Midbrain (tissue), 1 donor: ENCODE data around the gene NTN3.
"Not testable (repeated sequence)": the region's sequence is repeated elsewhere in the genome, so short reads cannot be mapped to it uniquely, and the experiment has no call there.

Source experiments
- DNase-seq: peaks from one replicate; lab custom pipeline; 2025; lab: John Stamatoyannopoulos, UW

NTN3 gene

GRCh38 chr16:2479996-2480395, 8.9 kb downstream of the NTN3 start:
- not testable (repeated sequence) for DNase-seq

- no peak for DNase-seq
Observed at GRCh38 chr16:2480948-2481347, 9.9 kb downstream of the NTN3 start.

DNA sequence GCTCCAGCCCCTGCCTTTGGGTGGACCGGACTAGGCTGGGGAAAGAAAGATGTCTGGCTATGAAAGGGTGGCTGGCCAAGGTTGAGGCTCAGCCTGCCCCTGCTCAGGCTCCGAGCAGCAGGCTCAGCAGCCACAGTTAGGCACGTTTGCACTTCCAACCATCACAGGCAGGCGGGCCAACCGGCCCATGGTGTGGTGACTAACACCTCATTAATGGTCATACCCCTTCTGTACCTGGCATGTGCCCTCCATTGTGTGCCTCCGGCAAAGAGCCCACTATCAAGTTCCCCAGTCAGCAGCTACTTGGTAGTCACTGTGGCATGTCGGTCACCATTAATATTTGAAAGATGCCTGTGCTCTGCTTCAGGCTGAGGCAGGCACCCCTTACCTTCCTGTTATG, 10.6 kb downstream of the NTN3 start:
- no peak for DNase-seq

- no peak for DNase-seq
Observed at GRCh38 chr16:2482249-2482648, 11.2 kb downstream of the NTN3 start.

GRCh38 chr16:2482708-2483534, 11.8 kb downstream of the NTN3 start:
- DNase-seq = peak; percentile 66

DNA sequence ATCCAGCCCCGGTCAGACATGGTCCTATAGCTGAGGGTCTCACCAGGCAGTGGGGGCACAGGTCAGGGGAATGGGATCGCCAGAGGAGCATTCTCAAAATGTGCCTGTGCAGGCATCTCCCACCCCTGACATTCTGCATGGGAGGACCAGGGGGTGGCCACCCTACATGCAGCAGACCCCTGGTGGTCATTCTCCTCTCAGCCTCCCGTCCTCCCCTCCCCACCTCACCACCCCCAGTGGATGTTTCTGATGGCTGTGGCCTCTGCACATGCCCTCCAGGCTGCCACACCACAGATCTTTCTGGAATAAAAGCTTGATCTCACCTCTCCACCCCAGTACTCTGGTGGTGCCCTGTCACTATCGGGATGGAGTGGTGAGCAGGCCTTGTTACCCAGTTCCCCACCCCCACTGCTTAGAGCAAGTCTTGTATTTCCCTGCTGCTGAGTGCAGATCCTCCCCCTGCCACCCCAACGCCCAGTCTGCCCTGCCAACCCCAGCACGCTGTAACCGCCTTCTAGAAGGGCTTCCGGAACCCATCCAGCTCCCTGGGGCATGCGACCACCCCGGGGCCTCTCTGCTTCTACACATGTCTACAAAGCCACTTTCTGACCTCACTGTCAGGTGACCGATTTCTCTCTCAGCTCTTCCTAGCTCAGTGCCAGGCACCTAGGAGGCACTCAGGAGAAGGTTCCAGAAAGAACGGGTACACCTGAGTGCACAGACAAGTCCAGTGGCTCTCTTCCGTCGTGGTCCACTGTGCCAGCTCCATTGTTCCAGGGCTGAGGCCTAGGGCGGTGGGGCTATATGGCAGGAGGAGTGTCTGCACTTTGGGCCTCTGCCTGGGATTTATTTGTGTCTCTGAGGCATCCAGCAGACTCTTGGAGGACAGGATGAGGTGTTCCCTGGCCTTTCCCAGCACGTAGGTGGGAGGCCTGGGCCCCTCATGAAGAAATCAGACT, 13.1 kb downstream of the NTN3 start:
- DNase-seq = no peak

GRCh38 chr16:2484898-2485508, 13.9 kb downstream of the NTN3 start:
- no peak for DNase-seq

DNA sequence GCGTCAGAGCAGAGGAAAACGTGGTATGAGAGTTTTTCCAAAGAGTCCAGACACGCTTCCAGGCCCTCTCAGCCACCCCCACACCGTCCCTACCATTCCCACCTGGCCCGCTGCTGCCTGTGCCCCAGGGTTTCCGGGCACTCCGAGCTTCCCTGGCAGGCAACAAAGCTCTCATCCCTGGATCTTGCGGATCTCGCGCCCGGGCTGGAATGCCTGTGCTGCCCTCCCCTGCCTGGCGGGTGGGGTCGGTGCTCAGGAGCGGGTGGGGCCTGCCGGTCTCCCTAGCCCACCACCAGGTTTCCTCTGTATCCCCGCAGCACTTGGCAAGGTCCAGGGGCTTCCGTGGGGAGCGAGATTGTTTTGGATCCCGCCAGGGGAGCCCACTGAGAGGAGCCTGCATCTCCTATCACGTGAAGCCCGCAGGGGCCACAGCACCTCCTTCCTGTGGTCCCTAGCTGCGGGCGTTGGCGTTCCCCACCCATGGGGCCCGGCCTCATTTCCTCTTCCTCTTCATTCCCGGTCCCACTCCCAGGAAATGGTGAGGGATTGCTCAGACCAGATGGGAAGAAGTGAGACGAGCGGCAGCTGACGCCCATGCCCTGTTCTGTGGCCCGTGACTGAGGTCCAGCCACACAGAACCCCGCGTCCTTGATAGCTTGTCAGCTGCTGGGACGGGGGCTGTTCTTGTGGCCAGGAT, 14.9 kb downstream of the NTN3 start:
- no peak for DNase-seq

GRCh38 chr16:2486645-2487516, 15.8 kb downstream of the NTN3 start:
- DNase-seq = peak; percentile 34

- DNase-seq = no peak
Observed at GRCh38 chr16:2487517-2487842, 16.4 kb downstream of the NTN3 start.

DNA sequence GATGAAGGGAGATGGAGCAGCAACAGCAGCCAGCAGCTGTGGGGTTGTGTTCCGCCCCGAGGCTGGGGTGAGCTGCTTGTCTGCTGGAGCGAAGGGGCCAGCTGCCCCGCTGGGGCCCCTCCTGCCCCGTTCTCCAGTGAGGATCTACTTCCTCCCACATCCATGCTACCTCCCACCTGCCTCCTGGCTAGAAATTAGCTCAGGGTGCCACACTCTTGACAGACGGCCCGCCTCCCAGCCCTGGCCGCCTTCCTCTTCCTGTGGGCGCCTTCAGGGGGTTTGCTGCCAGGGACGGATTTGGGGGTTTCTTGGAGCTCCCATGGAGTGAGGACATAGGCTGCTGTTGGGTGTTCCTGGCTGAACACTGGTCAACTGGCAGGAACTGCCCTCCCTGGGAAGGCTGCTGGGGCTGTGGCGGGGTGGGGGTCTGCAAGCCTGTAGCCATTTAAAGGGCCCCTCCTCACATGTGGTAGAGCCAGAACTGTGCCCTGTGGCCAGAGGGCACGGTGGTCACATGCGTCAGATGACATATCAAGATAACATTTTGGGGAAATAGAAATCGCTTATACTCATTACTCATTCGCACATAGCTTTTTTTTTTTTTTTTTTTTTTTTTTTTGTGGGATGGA, 16.9 kb downstream of the NTN3 start:
- no peak for DNase-seq

DNA sequence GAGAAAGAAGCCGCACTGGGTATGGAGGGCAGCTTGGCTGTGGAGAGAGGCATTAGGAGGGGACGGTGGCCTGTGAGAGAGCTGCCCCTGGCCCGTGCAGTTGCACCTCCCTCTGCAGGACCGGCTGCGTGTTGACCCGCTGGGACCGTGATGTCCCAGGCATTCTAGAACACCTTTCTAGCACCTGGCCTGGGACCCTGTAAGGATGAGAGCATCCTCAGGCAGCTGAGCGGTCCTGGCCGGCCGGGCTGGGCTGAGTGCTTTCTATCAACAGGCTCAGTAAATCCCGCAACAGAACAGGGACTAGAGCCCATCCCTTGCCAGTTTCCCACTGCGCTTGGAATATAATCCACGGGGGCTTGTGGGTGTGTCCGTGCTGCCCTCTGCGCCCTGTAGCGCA, 18.5 kb downstream of the NTN3 start:
- no peak for DNase-seq

- no peak for DNase-seq
Observed at GRCh38 chr16:2490190-2491105, 19.4 kb downstream of the NTN3 start.

GRCh38 chr16:2492292-2492691, 21.2 kb downstream of the NTN3 start:
- no peak for DNase-seq

DNA sequence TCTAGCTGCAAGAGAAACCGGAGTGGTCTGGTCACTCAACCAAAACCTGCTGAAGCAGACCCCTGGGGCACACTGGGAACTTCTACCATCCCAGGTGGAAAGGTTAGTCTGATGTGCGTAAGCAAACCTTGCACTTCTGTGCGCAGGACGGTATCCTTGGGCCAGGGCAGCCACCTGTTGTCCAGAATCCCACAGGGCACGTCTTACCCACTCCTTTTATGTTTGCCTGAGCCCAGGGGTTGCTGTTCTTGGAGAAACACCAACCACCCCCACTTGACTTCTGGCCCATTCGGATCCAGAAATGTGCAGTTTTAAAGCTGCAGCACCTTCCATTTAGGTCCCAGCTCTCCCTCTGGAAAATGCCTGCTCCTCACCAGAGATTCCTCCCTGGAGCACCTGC, 22.5 kb downstream of the NTN3 start:
- no peak for DNase-seq

- no peak for DNase-seq
Observed at GRCh38 chr16:2494616-2495015, 23.5 kb downstream of the NTN3 start.

GRCh38 chr16:2495041-2495440, 23.9 kb downstream of the NTN3 start:
- DNase-seq = no peak

DNA sequence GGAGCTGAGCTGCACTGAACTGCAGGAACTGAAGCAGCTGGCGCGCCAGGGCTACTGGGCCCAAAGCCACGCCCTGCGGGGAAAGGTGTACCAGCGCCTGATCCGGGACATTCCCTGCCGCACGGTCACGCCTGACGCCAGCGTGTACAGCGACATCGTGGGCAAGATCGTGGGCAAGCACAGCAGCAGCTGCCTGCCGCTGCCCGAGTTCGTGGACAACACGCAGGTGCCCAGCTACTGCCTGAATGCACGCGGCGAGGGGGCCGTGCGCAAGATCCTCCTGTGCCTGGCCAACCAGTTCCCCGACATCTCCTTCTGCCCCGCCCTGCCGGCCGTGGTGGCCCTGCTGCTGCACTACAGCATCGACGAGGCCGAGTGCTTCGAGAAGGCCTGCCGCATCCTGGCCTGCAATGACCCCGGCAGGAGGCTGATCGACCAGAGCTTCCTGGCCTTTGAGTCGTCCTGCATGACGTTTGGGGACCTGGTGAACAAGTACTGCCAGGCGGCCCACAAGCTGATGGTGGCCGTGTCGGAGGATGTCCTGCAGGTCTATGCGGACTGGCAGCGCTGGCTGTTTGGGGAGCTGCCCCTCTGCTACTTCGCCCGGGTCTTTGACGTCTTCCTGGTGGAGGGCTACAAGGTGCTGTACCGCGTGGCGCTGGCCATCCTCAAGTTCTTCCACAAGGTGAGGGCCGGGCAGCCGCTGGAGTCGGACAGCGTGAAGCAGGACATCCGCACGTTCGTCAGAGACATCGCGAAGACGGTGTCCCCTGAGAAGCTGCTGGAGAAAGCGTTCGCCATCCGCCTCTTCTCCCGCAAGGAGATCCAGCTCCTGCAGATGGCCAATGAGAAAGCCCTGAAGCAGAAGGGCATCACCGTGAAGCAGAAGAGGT, 25.4 kb downstream of the NTN3 start:
- DNase-seq = no peak
